Ishikawa (cell line): ENCODE measurements around the gene KLF13.

Experiments used
- CEBPB ChIP-seq: IDR thresholded peaks from 2 replicates; pipeline ENCODE4 v1.6.1; 2012
- CREB1 ChIP-seq: IDR thresholded peaks from 2 replicates; pipeline ENCODE4 v1.6.1; 2012; ENCODE audit warnings: low read depth
- EGR1 ChIP-seq: IDR thresholded peaks from 2 replicates; pipeline ENCODE4 v1.6.1; 2012
- EP300 ChIP-seq: IDR thresholded peaks from 2 replicates; pipeline ENCODE4 v1.6.1; 2012; ENCODE audit warnings: borderline replicate concordance
- FOXM1 ChIP-seq: IDR thresholded peaks from 2 replicates; pipeline ENCODE4 v1.6.1; 2012; ENCODE audit warnings: low read depth, borderline replicate concordance
- NFIC ChIP-seq: IDR thresholded peaks from 2 replicates; pipeline ENCODE4 v1.6.1; 2012
- RAD21 ChIP-seq: IDR thresholded peaks from 2 replicates; pipeline ENCODE4 v1.6.1; 2012; ENCODE audit warnings: low read depth
- TAF1 ChIP-seq: IDR thresholded peaks from 2 replicates; pipeline ENCODE4 v1.6.1; 2012; ENCODE audit warnings: low read depth, mild to moderate bottlenecking
- TCF12 ChIP-seq: IDR thresholded peaks from 2 replicates; pipeline ENCODE4 v1.6.1; 2012; ENCODE audit warnings: low read depth
- TEAD4 ChIP-seq: IDR thresholded peaks from 2 replicates; pipeline ENCODE4 v1.6.1; 2012
- YY1 ChIP-seq: IDR thresholded peaks from 2 replicates; pipeline ENCODE4 v1.6.1; 2012; ENCODE audit warnings: low read depth
- ZBTB7A ChIP-seq: IDR thresholded peaks from 2 replicates; pipeline ENCODE4 v1.6.1; 2012; ENCODE audit warnings: low read depth
- TF ChIP-seq, protein P1 (sequence below): IDR thresholded peaks from 2 replicates; pipeline ENCODE4 v1.6.1; 2012
- TF ChIP-seq, protein P2 (sequence below): IDR thresholded peaks from 2 replicates; pipeline ENCODE4 v1.6.1; 2012; ENCODE audit warnings: low read depth, mild to moderate bottlenecking
- TF ChIP-seq, protein P3 (sequence below): IDR thresholded peaks from 2 replicates; pipeline ENCODE4 v1.6.1; 2012

Gene KLF13

GRCh38 chr15:31313223-31313622 lies 13.4 kb upstream of the KLF13 start:
- TF ChIP-seq TAF1 (no peak), FOXM1 (no peak), CEBPB (no peak), TCF12 (no peak), NFIC (no peak), YY1 (no peak), TEAD4 (no peak), EP300 (no peak), ZBTB7A (no peak), EGR1 (no peak), CREB1 (no peak), RAD21 (no peak)
- TF ChIP-seq, protein P1, sequence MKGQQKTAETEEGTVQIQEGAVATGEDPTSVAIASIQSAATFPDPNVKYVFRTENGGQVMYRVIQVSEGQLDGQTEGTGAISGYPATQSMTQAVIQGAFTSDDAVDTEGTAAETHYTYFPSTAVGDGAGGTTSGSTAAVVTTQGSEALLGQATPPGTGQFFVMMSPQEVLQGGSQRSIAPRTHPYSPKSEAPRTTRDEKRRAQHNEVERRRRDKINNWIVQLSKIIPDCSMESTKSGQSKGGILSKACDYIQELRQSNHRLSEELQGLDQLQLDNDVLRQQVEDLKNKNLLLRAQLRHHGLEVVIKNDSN: no peak
- TF ChIP-seq, protein P2, sequence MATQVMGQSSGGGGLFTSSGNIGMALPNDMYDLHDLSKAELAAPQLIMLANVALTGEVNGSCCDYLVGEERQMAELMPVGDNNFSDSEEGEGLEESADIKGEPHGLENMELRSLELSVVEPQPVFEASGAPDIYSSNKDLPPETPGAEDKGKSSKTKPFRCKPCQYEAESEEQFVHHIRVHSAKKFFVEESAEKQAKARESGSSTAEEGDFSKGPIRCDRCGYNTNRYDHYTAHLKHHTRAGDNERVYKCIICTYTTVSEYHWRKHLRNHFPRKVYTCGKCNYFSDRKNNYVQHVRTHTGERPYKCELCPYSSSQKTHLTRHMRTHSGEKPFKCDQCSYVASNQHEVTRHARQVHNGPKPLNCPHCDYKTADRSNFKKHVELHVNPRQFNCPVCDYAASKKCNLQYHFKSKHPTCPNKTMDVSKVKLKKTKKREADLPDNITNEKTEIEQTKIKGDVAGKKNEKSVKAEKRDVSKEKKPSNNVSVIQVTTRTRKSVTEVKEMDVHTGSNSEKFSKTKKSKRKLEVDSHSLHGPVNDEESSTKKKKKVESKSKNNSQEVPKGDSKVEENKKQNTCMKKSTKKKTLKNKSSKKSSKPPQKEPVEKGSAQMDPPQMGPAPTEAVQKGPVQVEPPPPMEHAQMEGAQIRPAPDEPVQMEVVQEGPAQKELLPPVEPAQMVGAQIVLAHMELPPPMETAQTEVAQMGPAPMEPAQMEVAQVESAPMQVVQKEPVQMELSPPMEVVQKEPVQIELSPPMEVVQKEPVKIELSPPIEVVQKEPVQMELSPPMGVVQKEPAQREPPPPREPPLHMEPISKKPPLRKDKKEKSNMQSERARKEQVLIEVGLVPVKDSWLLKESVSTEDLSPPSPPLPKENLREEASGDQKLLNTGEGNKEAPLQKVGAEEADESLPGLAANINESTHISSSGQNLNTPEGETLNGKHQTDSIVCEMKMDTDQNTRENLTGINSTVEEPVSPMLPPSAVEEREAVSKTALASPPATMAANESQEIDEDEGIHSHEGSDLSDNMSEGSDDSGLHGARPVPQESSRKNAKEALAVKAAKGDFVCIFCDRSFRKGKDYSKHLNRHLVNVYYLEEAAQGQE: no peak
- TF ChIP-seq, protein P3, sequence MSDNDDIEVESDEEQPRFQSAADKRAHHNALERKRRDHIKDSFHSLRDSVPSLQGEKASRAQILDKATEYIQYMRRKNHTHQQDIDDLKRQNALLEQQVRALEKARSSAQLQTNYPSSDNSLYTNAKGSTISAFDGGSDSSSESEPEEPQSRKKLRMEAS: no peak

- TF ChIP-seq CEBPB (no peak), CREB1 (no peak), FOXM1 (no peak), YY1 (no peak), ZBTB7A (no peak), TAF1 (no peak), TEAD4 (no peak), NFIC (no peak), TCF12 (no peak), EP300 (no peak), EGR1 (no peak)
- TF ChIP-seq, protein P3: no peak
- TF ChIP-seq, protein P1: no peak
- TF ChIP-seq, protein P2: no peak
Measured at GRCh38 chr15:31314380-31314779, 12.3 kb upstream of the KLF13 start.

GRCh38 chr15:31316135-31316795 lies 10.4 kb upstream of the KLF13 start:
- TF ChIP-seq NFIC (no peak), YY1 (no peak), CREB1 (no peak), EGR1 (no peak), RAD21 (no peak), ZBTB7A (no peak), FOXM1 (no peak), CEBPB (no peak), TEAD4 (no peak), TAF1 (no peak), TCF12 (no peak)
- TF ChIP-seq, protein P2: no peak
- TF ChIP-seq, protein P1: no peak
- TF ChIP-seq, protein P3: no peak

- TF ChIP-seq EP300: no peak
- no peak for TF ChIP-seq TCF12
- TF ChIP-seq FOXM1: no peak
- TF ChIP-seq, protein P3: no peak
- TF ChIP-seq, protein P1: no peak
- TF ChIP-seq TEAD4: no peak
Measured at GRCh38 chr15:31317017-31317416, 9.6 kb upstream of the KLF13 start.
